ENCODE results near the gene AGPAT3.
A peak's percentile ranks its signal among the peaks of the same experiment; 100 is the strongest.

The AGPAT3 gene

GRCh38 chr21:43942201-43942600, 77.2 kb downstream of the AGPAT3 start:
- no peak overlapping the region for H3K9ac ChIP-seq (ENCODE audit: low read depth, low read length, poor library complexity)
- H2AFZ ChIP-seq (ENCODE audit: low read length): no peak overlapping the region
- no peak overlapping the region for H3K27ac ChIP-seq (replicated peaks; ENCODE audit: low read length)
- H2BK15ac ChIP-seq (ENCODE audit: low read length): peak overlapping the region; percentile 26
- H3K23ac ChIP-seq (ENCODE audit: low read depth, low read length, poor library complexity): peak overlapping the region; percentile 68
- peaks cover 0 to 1% of the 10 kb centered on the region in 2 donors for H3K9me3 ChIP-seq (replicated peaks in 1 of 2; ENCODE audit: control insufficient read depth in 2 of 2, insufficient read depth in 1 of 2, low read depth in 1 of 2, low read length in 2 of 2)
- no peak overlapping the region for H3K14ac ChIP-seq (ENCODE audit: low read length)
- H3K4ac ChIP-seq (ENCODE audit: low read length): no peak overlapping the region
- peak overlapping the region; percentile 53 for H2BK5ac ChIP-seq (ENCODE audit: low read length)
- H3K36me3 ChIP-seq (replicated peaks in 1 of 2; ENCODE audit: control insufficient read depth in 2 of 2, insufficient read depth in 2 of 2, low read length in 2 of 2): peaks cover 0 to 8% of the 10 kb centered on the region in 2 donors
- H2AK5ac ChIP-seq (ENCODE audit: low read depth, low read length): peak overlapping the region; percentile 84
- H3K4me2 ChIP-seq (ENCODE audit: insufficient read depth, low read length, poor library complexity, severe bottlenecking): no peak overlapping the region
- no peak for DNase-seq (ENCODE audit: low spot score)
- H3K79me1 ChIP-seq (ENCODE audit: low read depth, low read length): peaks cover 4% of the 10 kb centered on the region
- no CpG with 5 or more reads among the region's 20 CpGs for WGBS, 2 donors (ENCODE audit: extremely low coverage in 2 of 2, insufficient read length in 2 of 2, insufficient replicate concordance in 1 of 2)
- H3K27me3 ChIP-seq (ENCODE audit: control insufficient read depth in 3 of 3, insufficient read depth in 3 of 3, low read depth in 1 of 3, low read length in 3 of 3): no peaks in the 10 kb centered on the region
- H4K91ac ChIP-seq (ENCODE audit: low read depth, low read length, poor library complexity): no peak overlapping the region
- H2BK120ac ChIP-seq (ENCODE audit: low read depth, low read length): no peak overlapping the region
- peak overlapping the region; percentile 32 for H4K8ac ChIP-seq (ENCODE audit: low read depth, low read length)
- H3K4me3 ChIP-seq (ENCODE audit: low read length in 2 of 2): no peak overlapping the region
- no peak overlapping the region for H3K18ac ChIP-seq (ENCODE audit: low read length)
- peak overlapping the region; percentile 36 for H2BK12ac ChIP-seq (ENCODE audit: low read length)
- peaks cover 11 to 20% of the 10 kb centered on the region in 2 donors for H3K4me1 ChIP-seq (ENCODE audit: control insufficient read depth in 2 of 2, insufficient read depth in 1 of 2, low read depth in 1 of 2, low read length in 2 of 2)

GRCh38 chr21:43942621-43943020, 77.6 kb downstream of the AGPAT3 start:
- Histone ChIP-seq H3K4me2 (ENCODE audit: insufficient read depth, low read length, poor library complexity, severe bottlenecking) (no peak overlapping the region), H2AFZ (ENCODE audit: low read length) (no peak overlapping the region), H2BK120ac (ENCODE audit: low read depth, low read length) (no peak overlapping the region), H2BK12ac (ENCODE audit: low read length) (no peak overlapping the region), H3K4ac (ENCODE audit: low read length) (no peak overlapping the region), H3K4me1 (ENCODE audit: control insufficient read depth in 2 of 2, insufficient read depth in 1 of 2, low read depth in 1 of 2, low read length in 2 of 2) (peaks cover 11 to 20% of the 10 kb centered on the region in 2 donors), H3K36me3 (replicated peaks in 1 of 2; ENCODE audit: control insufficient read depth in 2 of 2, insufficient read depth in 2 of 2, low read length in 2 of 2) (peaks cover 0 to 8% of the 10 kb centered on the region in 2 donors), H3K9me3 (replicated peaks in 1 of 2; ENCODE audit: control insufficient read depth in 2 of 2, insufficient read depth in 1 of 2, low read depth in 1 of 2, low read length in 2 of 2) (no peaks in the 10 kb centered on the region), H3K18ac (ENCODE audit: low read length) (no peak overlapping the region), H3K14ac (ENCODE audit: low read length) (no peak overlapping the region), H2BK5ac (ENCODE audit: low read length) (no peak overlapping the region), H3K27ac (replicated peaks; ENCODE audit: low read length) (no peak overlapping the region), H3K23ac (ENCODE audit: low read depth, low read length, poor library complexity) (no peak overlapping the region), H4K91ac (ENCODE audit: low read depth, low read length, poor library complexity) (no peak overlapping the region), H2AK5ac (ENCODE audit: low read depth, low read length) (peak overlapping the region; percentile 84), H2BK15ac (ENCODE audit: low read length) (peak overlapping the region; percentile 26), H3K9ac (ENCODE audit: low read depth, low read length, poor library complexity) (no peak overlapping the region), H3K27me3 (ENCODE audit: control insufficient read depth in 3 of 3, insufficient read depth in 3 of 3, low read depth in 1 of 3, low read length in 3 of 3) (no peaks in the 10 kb centered on the region), H3K79me1 (ENCODE audit: low read depth, low read length) (peaks cover 4% of the 10 kb centered on the region), H4K8ac (ENCODE audit: low read depth, low read length) (no peak overlapping the region), H3K4me3 (ENCODE audit: low read length in 2 of 2) (no peak overlapping the region)
- WGBS, 2 donors (ENCODE audit: extremely low coverage in 2 of 2, insufficient read length in 2 of 2, insufficient replicate concordance in 1 of 2): no CpG with 5 or more reads among the region's 13 CpGs
- DNase-seq (ENCODE audit: low spot score): no peak

DNA sequence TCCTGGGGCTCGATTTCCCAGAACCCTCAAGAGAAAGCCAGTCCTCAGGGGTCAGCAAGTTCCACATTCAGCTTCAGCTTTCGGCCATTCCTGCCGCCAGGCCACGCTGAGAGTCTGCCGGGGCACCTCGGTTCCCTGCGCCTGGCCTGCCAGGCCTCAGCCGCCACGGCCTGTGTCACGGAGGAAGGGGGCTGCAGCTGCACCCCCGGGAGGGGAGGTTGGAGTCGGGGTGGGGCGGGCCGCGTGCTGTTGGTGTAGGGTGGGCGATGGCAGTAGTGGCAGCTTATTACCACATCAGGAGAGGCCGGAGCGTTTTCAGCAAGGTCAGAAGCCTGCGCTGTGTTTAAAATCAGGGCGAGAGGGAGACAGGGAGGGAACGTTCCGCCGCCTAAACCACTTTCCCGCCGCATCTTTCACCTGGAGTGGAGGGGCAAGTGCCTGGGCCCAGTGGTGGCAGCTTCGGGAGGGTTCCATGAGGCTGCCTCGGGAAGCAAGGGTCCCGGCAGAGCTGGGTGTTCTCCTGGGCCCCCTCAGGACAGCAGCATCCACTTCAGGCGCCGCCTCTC, 78.6 kb downstream of the AGPAT3 start:
- H2BK15ac ChIP-seq (ENCODE audit: low read length): peak overlapping the region; percentile 75
- H3K23ac ChIP-seq (ENCODE audit: low read depth, low read length, poor library complexity): peak overlapping the region; percentile 85
- peaks cover 4% of the 10 kb centered on the region for H3K79me1 ChIP-seq (ENCODE audit: low read depth, low read length)
- no CpG with 5 or more reads among the region's 30 CpGs for WGBS, 2 donors (ENCODE audit: extremely low coverage in 2 of 2, insufficient read length in 2 of 2, insufficient replicate concordance in 1 of 2)
- no peak overlapping the region for H3K27ac ChIP-seq (replicated peaks; ENCODE audit: low read length)
- H3K9me3 ChIP-seq (replicated peaks in 1 of 2; ENCODE audit: control insufficient read depth in 2 of 2, insufficient read depth in 1 of 2, low read depth in 1 of 2, low read length in 2 of 2): no peaks in the 10 kb centered on the region
- H3K4me3 ChIP-seq (ENCODE audit: low read length in 2 of 2): no peak overlapping the region
- H3K14ac ChIP-seq (ENCODE audit: low read length): peak overlapping the region; percentile 38
- H2BK12ac ChIP-seq (ENCODE audit: low read length): peak overlapping the region; percentile 22
- H2AK5ac ChIP-seq (ENCODE audit: low read depth, low read length): peak overlapping the region; percentile 96
- H2AFZ ChIP-seq (ENCODE audit: low read length): no peak overlapping the region
- no peak overlapping the region for H4K8ac ChIP-seq (ENCODE audit: low read depth, low read length)
- H3K4ac ChIP-seq (ENCODE audit: low read length): peak overlapping the region; percentile 66
- peaks cover 0 to 8% of the 10 kb centered on the region in 2 donors for H3K36me3 ChIP-seq (replicated peaks in 1 of 2; ENCODE audit: control insufficient read depth in 2 of 2, insufficient read depth in 2 of 2, low read length in 2 of 2)
- peak overlapping the region; percentile 94 for H3K18ac ChIP-seq (ENCODE audit: low read length)
- no peaks in the 10 kb centered on the region for H3K27me3 ChIP-seq (ENCODE audit: control insufficient read depth in 3 of 3, insufficient read depth in 3 of 3, low read depth in 1 of 3, low read length in 3 of 3)
- H3K4me1 ChIP-seq (ENCODE audit: control insufficient read depth in 2 of 2, insufficient read depth in 1 of 2, low read depth in 1 of 2, low read length in 2 of 2): peaks cover 11 to 19% of the 10 kb centered on the region in 2 donors
- peak overlapping the region; percentile 78 for H2BK5ac ChIP-seq (ENCODE audit: low read length)
- no peak overlapping the region for H3K4me2 ChIP-seq (ENCODE audit: insufficient read depth, low read length, poor library complexity, severe bottlenecking)
- no peak for DNase-seq (ENCODE audit: low spot score)
- no peak overlapping the region for H2BK120ac ChIP-seq (ENCODE audit: low read depth, low read length)
- H4K91ac ChIP-seq (ENCODE audit: low read depth, low read length, poor library complexity): no peak overlapping the region
- no peak overlapping the region for H3K9ac ChIP-seq (ENCODE audit: low read depth, low read length, poor library complexity)

DNA sequence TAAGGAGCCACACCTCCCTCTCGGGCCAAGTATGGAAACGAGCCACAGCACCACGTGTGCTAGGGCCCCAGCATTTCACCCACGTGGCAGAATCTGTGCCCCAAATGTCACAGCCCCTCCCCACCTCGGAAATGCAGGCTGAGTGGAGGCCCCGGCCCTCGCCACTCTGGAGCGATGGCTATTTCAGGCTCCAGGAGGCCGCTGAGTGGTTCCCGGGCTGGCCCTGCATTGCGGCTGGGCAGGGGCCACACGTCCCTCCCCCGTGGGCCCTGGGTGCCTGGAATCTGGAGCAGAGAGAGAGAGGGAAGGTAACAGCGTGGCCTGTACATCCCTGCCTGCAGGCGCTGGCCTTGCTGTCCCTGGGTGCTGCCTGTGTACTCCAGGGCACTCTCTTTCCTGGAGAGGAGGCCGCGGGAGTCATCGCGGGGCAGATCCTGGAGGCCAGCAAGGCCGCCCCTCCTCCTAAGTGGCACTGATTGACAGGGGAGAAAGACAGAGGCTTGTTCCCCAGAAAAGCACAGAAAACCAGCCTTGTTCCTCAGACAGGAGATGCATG, 79.1 kb downstream of the AGPAT3 start:
- Histone ChIP-seq H4K8ac (ENCODE audit: low read depth, low read length) (no peak overlapping the region), H3K9ac (ENCODE audit: low read depth, low read length, poor library complexity) (peak overlapping the region; percentile 74), H3K36me3 (replicated peaks in 1 of 2; ENCODE audit: control insufficient read depth in 2 of 2, insufficient read depth in 2 of 2, low read length in 2 of 2) (peaks cover 0 to 8% of the 10 kb centered on the region in 2 donors), H2AK5ac (ENCODE audit: low read depth, low read length) (peak overlapping the region; percentile 96), H3K27ac (replicated peaks; ENCODE audit: low read length) (no peak overlapping the region), H3K4me1 (ENCODE audit: control insufficient read depth in 2 of 2, insufficient read depth in 1 of 2, low read depth in 1 of 2, low read length in 2 of 2) (peaks cover 9 to 16% of the 10 kb centered on the region in 2 donors), H3K23ac (ENCODE audit: low read depth, low read length, poor library complexity) (peak overlapping the region; percentile 85), H4K91ac (ENCODE audit: low read depth, low read length, poor library complexity) (no peak overlapping the region), H2AFZ (ENCODE audit: low read length) (no peak overlapping the region), H3K9me3 (replicated peaks in 1 of 2; ENCODE audit: control insufficient read depth in 2 of 2, insufficient read depth in 1 of 2, low read depth in 1 of 2, low read length in 2 of 2) (peaks cover under 1 to 4% of the 10 kb centered on the region in 2 donors), H2BK12ac (ENCODE audit: low read length) (no peak overlapping the region), H2BK120ac (ENCODE audit: low read depth, low read length) (no peak overlapping the region), H3K79me1 (ENCODE audit: low read depth, low read length) (peaks cover 4% of the 10 kb centered on the region), H3K4ac (ENCODE audit: low read length) (peak overlapping the region; percentile 68), H3K4me3 (ENCODE audit: low read length in 2 of 2) (no peak overlapping the region), H2BK15ac (ENCODE audit: low read length) (peak overlapping the region; percentile 77), H2BK5ac (ENCODE audit: low read length) (peak overlapping the region; percentile 78), H3K4me2 (ENCODE audit: insufficient read depth, low read length, poor library complexity, severe bottlenecking) (no peak overlapping the region), H3K14ac (ENCODE audit: low read length) (peak overlapping the region; percentile 64), H3K27me3 (ENCODE audit: control insufficient read depth in 3 of 3, insufficient read depth in 3 of 3, low read depth in 1 of 3, low read length in 3 of 3) (no peaks in the 10 kb centered on the region), H3K18ac (ENCODE audit: low read length) (peak overlapping the region; percentile 94)
- no peak for DNase-seq (ENCODE audit: low spot score)
- no CpG with 5 or more reads among the region's 20 CpGs for WGBS, 2 donors (ENCODE audit: extremely low coverage in 2 of 2, insufficient read length in 2 of 2, insufficient replicate concordance in 1 of 2)

All from neuronal stem cell (in vitro differentiated cells).